ENCODE data around the gene EFNB1. TPM values are rescaled to one million over a fixed set of nuclear protein-coding genes. Genes with fewer than 3 reads are reported as not detected.

The EFNB1 gene
- total RNA-seq, 2 experiments from 2014 or later: 1.8 to 1.9 TPM

- Histone ChIP-seq H4K20me1 (ENCODE audit: insufficient read depth, low read length) (no peaks in the 10 kb centered on the region), H3K4me2 (ENCODE audit: low read length) (no peak overlapping the region), H3K79me2 (ENCODE audit: insufficient read depth, low read depth, low read length) (no peaks in the 10 kb centered on the region), H3K4me1 (ENCODE audit: insufficient read depth, low read length, poor library complexity, severe bottlenecking) (no peaks in the 10 kb centered on the region), H3K27ac (ENCODE audit: low read depth, low read length, poor library complexity, severe bottlenecking) (no peak overlapping the region), H3K9me2 (ENCODE audit: insufficient read depth, low read length) (no peaks in the 10 kb centered on the region), H3K9me3 (ENCODE audit: low read length) (no peaks in the 10 kb centered on the region), H2AFZ (ENCODE audit: low read length) (no peak overlapping the region), H3K36me3 (ENCODE audit: insufficient read depth, low read length) (no peaks in the 10 kb centered on the region), H3K4me3 (ENCODE audit: low read depth, low read length, poor library complexity, severe bottlenecking) (no peak overlapping the region)
- no peak for DNase-seq (ENCODE audit: low spot score)
- TF ChIP-seq EZH2phosphoT487 (IDR thresholded peaks at IDR 0.05; ENCODE audit: borderline replicate concordance, low read depth, low read length) (no peak), CTCF (conservative IDR thresholded peaks at IDR 0.05; ENCODE audit: low read length) (no peak)
- no TSS peak for BruUV-seq (replicated peaks)
- intact Hi-C loops (cut with micrococcal nuclease; ENCODE audit: unreplicated experiment): no loop called here
- ChIA-PET CTCF (ENCODE audit: unreplicated experiment) (no interaction called here), POLR2A (no interaction called here)
These were observed 38.9 kb upstream of the EFNB1 start for GRCh38 chrX:68789966-68790365.

- no peak for DNase-seq (ENCODE audit: low spot score)
- ChIA-PET POLR2A (no interaction called here), CTCF (ENCODE audit: unreplicated experiment) (no interaction called here)
- Histone ChIP-seq H2AFZ (ENCODE audit: low read length) (no peak overlapping the region), H3K36me3 (ENCODE audit: insufficient read depth, low read length) (no peaks in the 10 kb centered on the region), H3K9me2 (ENCODE audit: insufficient read depth, low read length) (no peaks in the 10 kb centered on the region), H3K4me3 (ENCODE audit: low read depth, low read length, poor library complexity, severe bottlenecking) (no peak overlapping the region), H4K20me1 (ENCODE audit: insufficient read depth, low read length) (no peaks in the 10 kb centered on the region), H3K27ac (ENCODE audit: low read depth, low read length, poor library complexity, severe bottlenecking) (no peak overlapping the region), H3K4me2 (ENCODE audit: low read length) (no peak overlapping the region), H3K4me1 (ENCODE audit: insufficient read depth, low read length, poor library complexity, severe bottlenecking) (no peaks in the 10 kb centered on the region), H3K9me3 (ENCODE audit: low read length) (no peaks in the 10 kb centered on the region), H3K79me2 (ENCODE audit: insufficient read depth, low read depth, low read length) (no peaks in the 10 kb centered on the region)
- no TSS peak for BruUV-seq (replicated peaks)
- no peak for TF ChIP-seq EZH2phosphoT487 (IDR thresholded peaks at IDR 0.05; ENCODE audit: borderline replicate concordance, low read depth, low read length)
- no peak for TF ChIP-seq CTCF (conservative IDR thresholded peaks at IDR 0.05; ENCODE audit: low read length)
- intact Hi-C loops (cut with micrococcal nuclease; ENCODE audit: unreplicated experiment): no loop called here
These were observed 36.7 kb upstream of the EFNB1 start for GRCh38 chrX:68792083-68792482.

- no peak for DNase-seq (ENCODE audit: low spot score)
- POLR2A ChIA-PET: no interaction called here
These were observed 34.4 kb upstream of the EFNB1 start for GRCh38 chrX:68794461-68794860.

More at GRCh38 chrX:68794461-68794860, 34.4 kb upstream of the EFNB1 start:
- Histone ChIP-seq H4K20me1 (ENCODE audit: insufficient read depth, low read length) (no peaks in the 10 kb centered on the region), H3K36me3 (ENCODE audit: insufficient read depth, low read length) (no peaks in the 10 kb centered on the region), H3K27ac (ENCODE audit: low read depth, low read length, poor library complexity, severe bottlenecking) (no peak overlapping the region), H3K9me3 (ENCODE audit: low read length) (no peaks in the 10 kb centered on the region), H3K4me1 (ENCODE audit: insufficient read depth, low read length, poor library complexity, severe bottlenecking) (no peaks in the 10 kb centered on the region), H3K4me3 (ENCODE audit: low read depth, low read length, poor library complexity, severe bottlenecking) (no peak overlapping the region), H2AFZ (ENCODE audit: low read length) (no peak overlapping the region), H3K9me2 (ENCODE audit: insufficient read depth, low read length) (no peaks in the 10 kb centered on the region), H3K79me2 (ENCODE audit: insufficient read depth, low read depth, low read length) (no peaks in the 10 kb centered on the region), H3K4me2 (ENCODE audit: low read length) (no peak overlapping the region)
- TF ChIP-seq EZH2phosphoT487 (IDR thresholded peaks at IDR 0.05; ENCODE audit: borderline replicate concordance, low read depth, low read length) (no peak), CTCF (conservative IDR thresholded peaks at IDR 0.05; ENCODE audit: low read length) (no peak)
- CTCF ChIA-PET (ENCODE audit: unreplicated experiment): no interaction called here
- intact Hi-C loops (cut with micrococcal nuclease; ENCODE audit: unreplicated experiment): no loop called here
- BruUV-seq (replicated peaks): no TSS peak

Data from OCI-LY7 (cell line).